ENCODE measurements around the gene IFT25.
"Not testable (repeated sequence)": the region's sequence is repeated elsewhere in the genome, so short reads cannot be mapped to it uniquely, and the experiment has no call there.

IFT25 gene
- total RNA-seq: 6.2 reads per million, percentile 23 among the genes with 10 or more reads in this experiment

GRCh38 chr1:53945433-53946251 is at the start of gene IFT25:
TSS of gene IFT25 (minus strand) at chr1:53945699. CDS start at chr1:53940082, 5,617 bp downstream.
- peak; percentile 98 for DNase-seq

- DNase-seq: not testable (repeated sequence)
Measured at GRCh38 chr1:53994516-53994915, 49.0 kb upstream of the IFT25 start.

GRCh38 chr1:53992085-53992874 is 46.8 kb upstream of the IFT25 start:
- DNase-seq: no peak

- DNase-seq: no peak
Measured at GRCh38 chr1:53987880-53988279, 42.4 kb upstream of the IFT25 start.

GRCh38 chr1:53986458-53986857 is 41.0 kb upstream of the IFT25 start:
- no peak for DNase-seq

- DNase-seq: no peak
Measured at GRCh38 chr1:53984726-53985125, 39.2 kb upstream of the IFT25 start.

- DNase-seq: no peak
Measured at GRCh38 chr1:53982763-53983104, 37.2 kb upstream of the IFT25 start.

- DNase-seq: no peak
Measured at GRCh38 chr1:53982034-53982762, 36.7 kb upstream of the IFT25 start.

GRCh38 chr1:53981220-53981619 is 35.7 kb upstream of the IFT25 start:
- no peak for DNase-seq

GRCh38 chr1:53979712-53980450 is 34.4 kb upstream of the IFT25 start:
- no peak for DNase-seq

- no peak for DNase-seq
Measured at GRCh38 chr1:53975861-53976260, 30.4 kb upstream of the IFT25 start.

GRCh38 chr1:53971718-53972117 is 26.2 kb upstream of the IFT25 start:
- DNase-seq: no peak

- not testable (repeated sequence) for DNase-seq
Measured at GRCh38 chr1:53969323-53969722, 23.8 kb upstream of the IFT25 start.

- DNase-seq: no peak
Measured at GRCh38 chr1:53968125-53968513, 22.6 kb upstream of the IFT25 start.

GRCh38 chr1:53967409-53968124 is 22.1 kb upstream of the IFT25 start:
- no peak for DNase-seq

- DNase-seq: no peak
Measured at GRCh38 chr1:53966794-53967193, 21.3 kb upstream of the IFT25 start.

GRCh38 chr1:53964109-53964508 is 18.6 kb upstream of the IFT25 start:
- no peak for DNase-seq

GRCh38 chr1:53963460-53963859 is 18.0 kb upstream of the IFT25 start:
- no peak for DNase-seq

- no peak for DNase-seq
Measured at GRCh38 chr1:53962395-53962794, 16.9 kb upstream of the IFT25 start.

GRCh38 chr1:53959664-53960250 is 14.3 kb upstream of the IFT25 start:
- peak; percentile 24 for DNase-seq

GRCh38 chr1:53957194-53957818 is 11.8 kb upstream of the IFT25 start:
- no peak for DNase-seq
